GM23338 (cell line): ENCODE results near the gene CLDN7. TPM values are rescaled to one million over a fixed set of nuclear protein-coding genes. Genes with fewer than 3 reads are reported as not detected.
A peak's percentile ranks its signal among the peaks of the same experiment; 100 is the strongest.

Experiments used
- ATAC-seq: fragments of 200-7000 bp; cut with Tn5 transposase; 3 replicates; pipeline ENCODE4 v1.9.1; 2020
- DNase-seq: peaks from one replicate; pipeline ENCODE4 v3.0.0-alpha.2; 2015; ENCODE audit warnings: low spot score
- H2AFZ ChIP-seq: fragments of 200-600 bp; sonication (generic); 2 replicates; pipeline ENCODE4 v1.8.0; 2016; ENCODE audit warnings: antibody characterized with exemption, mild to moderate bottlenecking, moderate library complexity
- H3F3A ChIP-seq: fragments of 200-600 bp; sonication (generic); replicated peaks from 2 replicates; pipeline ENCODE4 v1.8.0; 2017; ENCODE audit warnings: antibody characterized with exemption, mixed run types, low read depth
- H3K27ac ChIP-seq: fragments of 200-600 bp; sonication (generic); 2 replicates; pipeline ENCODE4 v1.6.1; 2016; ENCODE audit warnings: low read depth
- H3K27me3 ChIP-seq: fragments of 200-600 bp; sonication (generic); 2 replicates; pipeline ENCODE4 v1.8.0; 2016; ENCODE audit warnings: mild to moderate bottlenecking, mixed run types, moderate library complexity; ENCODE audit not compliant: insufficient read depth
- H3K36me3 ChIP-seq: fragments of 200-600 bp; sonication (generic); 2 replicates; pipeline ENCODE4 v1.8.0; 2016; ENCODE audit warnings: mild to moderate bottlenecking; ENCODE audit not compliant: insufficient read depth
- H3K4me1 ChIP-seq: fragments of 200-600 bp; sonication (generic); 2 replicates; pipeline ENCODE4 v1.8.0; 2016; ENCODE audit warnings: mild to moderate bottlenecking, moderate library complexity; ENCODE audit not compliant: insufficient read depth
- H3K4me2 ChIP-seq: fragments of 200-600 bp; sonication (generic); 2 replicates; pipeline ENCODE4 v1.7.1; 2017; ENCODE audit warnings: mixed run types
- H3K4me3 ChIP-seq: fragments of 200-600 bp; sonication (generic); 2 replicates; pipeline ENCODE4 v1.6.1; 2016; ENCODE audit warnings: mixed run types
- H3K79me2 ChIP-seq: fragments of 200-600 bp; sonication (generic); replicated peaks from 2 replicates; pipeline ENCODE4 v1.8.0; 2017; ENCODE audit warnings: mild to moderate bottlenecking; ENCODE audit not compliant: insufficient read depth
- H3K9me2 ChIP-seq: fragments of 200-600 bp; sonication (generic); 2 replicates; pipeline ENCODE4 v1.8.0; 2017; ENCODE audit not compliant: insufficient read depth
- H4K20me1 ChIP-seq: fragments of 200-600 bp; sonication (generic); replicated peaks from 2 replicates; pipeline ENCODE4 v1.8.0; 2017; ENCODE audit warnings: mild to moderate bottlenecking; ENCODE audit not compliant: insufficient read depth
- H3K27ac Mint-ChIP-seq: 2 replicates; pipeline ENCODE4 v1.8.0; 2020; ENCODE audit warnings: inconsistent platforms, mild to moderate bottlenecking, moderate library complexity, mixed read lengths
- H3K27me3 Mint-ChIP-seq: 3 replicates; pipeline ENCODE4 v1.8.0; 2022; ENCODE audit warnings: low read depth, mild to moderate bottlenecking, moderate library complexity, mixed read lengths, inconsistent platforms; ENCODE audit not compliant: insufficient read depth, poor library complexity
- H3K36me3 Mint-ChIP-seq: 3 replicates; pipeline ENCODE4 v1.8.0; 2021; ENCODE audit warnings: low read depth, mild to moderate bottlenecking, inconsistent platforms, moderate library complexity, mixed read lengths
- H3K4me1 Mint-ChIP-seq: 3 replicates; pipeline ENCODE4 v1.8.0; 2020; ENCODE audit warnings: mild to moderate bottlenecking, inconsistent platforms, mixed read lengths
- H3K4me3 Mint-ChIP-seq: 3 replicates; pipeline ENCODE4 v1.8.0; 2021; ENCODE audit warnings: moderate library complexity, mild to moderate bottlenecking, inconsistent platforms, mixed read lengths
- H3K9me3 Mint-ChIP-seq: 3 replicates; pipeline ENCODE4 v1.8.0; 2020; ENCODE audit warnings: moderate library complexity, mild to moderate bottlenecking, inconsistent platforms, mixed read lengths
- JUNB ChIP-seq: IDR thresholded peaks from one replicate; pipeline ENCODE4 v1.6.1; 2016; ENCODE audit warnings: antibody characterized with exemption; ENCODE audit not compliant: unreplicated experiment
- STAT1 ChIP-seq: IDR thresholded peaks from one replicate; pipeline ENCODE4 v1.6.1; 2016; ENCODE audit warnings: antibody characterized with exemption; ENCODE audit not compliant: unreplicated experiment
- ZNF114 ChIP-seq: fragments of 250-450 bp; sonication (Bioruptor Pico); IDR thresholded peaks from 2 replicates; pipeline ENCODE4 v1.5.0; 2020; ENCODE audit warnings: mild to moderate bottlenecking, moderate library complexity
- ZNF462 ChIP-seq: fragments of 250-450 bp; sonication (Bioruptor Pico); IDR thresholded peaks from 2 replicates; pipeline ENCODE4 v1.5.0; 2020; ENCODE audit warnings: mild to moderate bottlenecking, moderate library complexity
- polyA plus RNA-seq: library from polyadenylated mRNA; unstranded; fragments of >200 nt; fragmentation: Nextera tagmentation; extraction: Ambion mirVana; gene quantifications from 2 replicates; pipeline ENCODE4 v1.2.1, GENCODE V29; 2016
- total RNA-seq: library from RNA; depleted of rRNA; stranded (reverse); fragments of >200 nt; shearing (Covaris generic); gene quantifications from 2 replicates; pipeline ENCODE4 v1.2.3, GENCODE V29; 2014

The CLDN7 gene
- total and polyA plus RNA-seq, 2 experiments from 2014 or later, result 50.7 to 111 TPM

DNA sequence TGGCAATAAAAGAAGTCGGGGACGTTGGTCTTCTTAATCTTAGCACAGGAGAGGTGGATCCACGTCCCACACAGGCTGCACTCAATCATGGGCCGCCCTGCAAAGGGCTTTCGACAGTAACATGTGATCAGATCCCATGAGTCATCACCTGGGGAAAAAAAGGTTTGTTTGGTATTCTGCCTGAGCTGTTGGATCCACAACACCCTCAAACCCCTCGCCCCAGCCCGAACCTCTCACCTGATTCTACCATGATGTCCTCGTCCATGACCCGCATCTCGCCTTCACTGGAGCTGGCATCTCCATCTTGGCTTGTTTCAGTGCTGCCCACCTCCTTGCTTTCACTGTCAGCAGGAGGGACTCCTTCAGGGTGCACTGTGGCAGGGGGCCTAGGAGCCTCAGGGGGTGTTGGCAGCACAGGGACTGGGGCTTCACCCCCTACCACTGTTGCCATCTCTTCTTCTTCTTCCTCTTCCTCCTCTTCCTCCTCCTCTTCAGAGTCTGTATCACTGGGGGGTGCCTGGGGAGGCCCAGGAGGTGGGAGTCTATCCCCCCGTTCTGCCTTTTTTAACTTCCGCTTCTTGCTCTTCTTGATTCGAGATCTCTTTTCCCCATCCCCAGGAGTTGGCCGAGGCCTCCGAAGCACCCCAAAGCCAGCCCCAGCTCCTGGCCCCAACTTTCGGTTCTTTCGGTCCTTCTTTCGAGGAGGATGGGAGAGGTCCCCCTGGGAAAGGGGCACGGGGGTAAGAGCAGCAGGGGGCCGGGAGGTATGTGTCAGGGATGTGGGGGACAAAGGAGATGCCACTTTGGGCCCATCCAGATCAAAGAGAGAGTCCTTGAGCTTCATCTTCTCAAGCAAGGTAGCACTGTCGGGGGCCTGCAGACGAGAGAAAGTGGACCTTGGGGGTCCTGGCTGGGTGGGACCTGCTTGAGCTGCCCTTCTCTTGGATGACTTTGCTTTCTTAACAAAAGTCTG is 26.3 kb downstream of the CLDN7 start:
- Mint-ChIP-seq H3K9me3 (peaks cover 3% of the 10 kb centered on the region), H3K4me1 (peaks cover 39% of the 10 kb centered on the region), H3K4me3 (peak overlapping the region; percentile 87), H3K36me3 (peaks cover 50% of the 10 kb centered on the region), H3K27ac (no peak overlapping the region; the same call in 1 of the 2 replicates), H3K27me3 (peaks cover 23% of the 10 kb centered on the region)
- Histone ChIP-seq H4K20me1 (peaks cover 33% of the 10 kb centered on the region), H3K4me2 (no peak overlapping the region), H3K4me3 (no peak overlapping the region), H2AFZ (no peak overlapping the region), H3K9me2 (no peaks in the 10 kb centered on the region), H3K79me2 (peaks cover 67% of the 10 kb centered on the region), H3F3A (peaks cover 36% of the 10 kb centered on the region), H3K36me3 (peaks cover 17% of the 10 kb centered on the region), H3K4me1 (peaks cover 23% of the 10 kb centered on the region), H3K27ac (0 out of 2 replicates have a peak overlapping the region, but pooled peaks have one; percentile 88), H3K27me3 (no peaks in the 10 kb centered on the region)
- TF ChIP-seq JUNB (no peak), ZNF462 (no peak), STAT1 (no peak), ZNF114 (CRISPR knock-in tag) (no peak)
- DNase-seq (no peak), ATAC-seq (no peak)
